Sigmoid colon (tissue), 4 donors: ENCODE measurements around the gene KIRREL3.

Source experiments
- POLR2AphosphoS5 ChIP-seq, 4 donors: sonication (generic); formaldehyde crosslinking; IDR thresholded peaks; one replicate each; pipeline ENCODE4 v1.6.1; 2017; ENCODE audit warnings: antibody characterized with exemption in 4 of 4
- TF ChIP-seq, protein P1 (sequence below), 4 experiments: fragments of 450-650 bp in 3 of 4; fragments of 200-600 bp in 1 of 4; IDR thresholded peaks; one replicate each; pipeline ENCODE4 v1.5.1; 2016 to 2019; ENCODE audit warnings: antibody characterized with exemption in 4 of 4, mild to moderate bottlenecking in 3 of 4, moderate library complexity in 2 of 4

DNA sequence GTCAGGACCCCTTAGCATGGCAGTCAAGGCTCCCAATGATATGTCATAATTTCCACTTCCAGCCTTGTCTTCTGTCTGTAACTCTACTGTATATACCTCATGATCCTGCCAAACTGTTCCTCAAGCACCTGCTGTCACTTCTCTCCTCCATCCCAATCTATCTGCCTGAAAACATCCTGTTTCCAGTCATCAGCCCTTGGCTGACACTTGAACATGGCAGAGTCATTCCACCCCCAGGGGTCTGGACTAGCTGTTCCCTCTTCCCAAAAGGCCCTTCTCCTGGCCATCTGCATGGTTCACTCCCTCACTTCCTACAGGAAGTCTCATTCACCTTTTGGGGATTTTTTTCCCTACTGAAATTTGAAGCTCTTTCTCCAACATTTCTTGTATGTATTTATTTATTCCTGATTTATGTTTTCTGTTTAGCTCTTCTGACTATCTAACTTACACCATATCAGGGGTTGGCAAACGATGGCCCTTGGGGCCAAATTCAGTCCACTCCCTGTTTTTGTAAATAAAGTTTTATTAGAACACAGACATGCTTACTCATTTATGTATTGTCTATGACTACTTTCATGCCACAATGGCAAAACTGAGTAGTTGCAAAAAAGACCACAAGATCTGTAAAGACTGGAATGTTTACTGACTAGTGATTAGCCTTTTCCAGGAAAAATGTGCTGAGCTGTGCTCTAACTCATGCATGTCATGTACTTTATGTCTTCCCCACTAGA, 278.4 kb downstream of the KIRREL3 start:
- TF ChIP-seq POLR2AphosphoS5 (IDR thresholded peaks at IDR 0.05) = no peak
- TF ChIP-seq, protein P1, sequence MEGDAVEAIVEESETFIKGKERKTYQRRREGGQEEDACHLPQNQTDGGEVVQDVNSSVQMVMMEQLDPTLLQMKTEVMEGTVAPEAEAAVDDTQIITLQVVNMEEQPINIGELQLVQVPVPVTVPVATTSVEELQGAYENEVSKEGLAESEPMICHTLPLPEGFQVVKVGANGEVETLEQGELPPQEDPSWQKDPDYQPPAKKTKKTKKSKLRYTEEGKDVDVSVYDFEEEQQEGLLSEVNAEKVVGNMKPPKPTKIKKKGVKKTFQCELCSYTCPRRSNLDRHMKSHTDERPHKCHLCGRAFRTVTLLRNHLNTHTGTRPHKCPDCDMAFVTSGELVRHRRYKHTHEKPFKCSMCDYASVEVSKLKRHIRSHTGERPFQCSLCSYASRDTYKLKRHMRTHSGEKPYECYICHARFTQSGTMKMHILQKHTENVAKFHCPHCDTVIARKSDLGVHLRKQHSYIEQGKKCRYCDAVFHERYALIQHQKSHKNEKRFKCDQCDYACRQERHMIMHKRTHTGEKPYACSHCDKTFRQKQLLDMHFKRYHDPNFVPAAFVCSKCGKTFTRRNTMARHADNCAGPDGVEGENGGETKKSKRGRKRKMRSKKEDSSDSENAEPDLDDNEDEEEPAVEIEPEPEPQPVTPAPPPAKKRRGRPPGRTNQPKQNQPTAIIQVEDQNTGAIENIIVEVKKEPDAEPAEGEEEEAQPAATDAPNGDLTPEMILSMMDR (IDR thresholded peaks at IDR 0.05) = no peak
